ENCODE data around the gene ULK2.

GRCh38 chr17:19759568-19760549 lies 107.9 kb downstream of the ULK2 start:
- TF ChIP-seq CTCF (IDR thresholded peaks at IDR 0.05 in 4 of 5, conservative IDR thresholded peaks at IDR 0.05 in 1 of 5) (no peak), POLR2A (IDR thresholded peaks at IDR 0.05) (no peak)
